Panc1 (cell line): Measurements from ENCODE around the gene NCKIPSD.

Experiments
- CTCF ChIP-seq: fragments of 450-650 bp; IDR thresholded peaks from 2 replicates; pipeline ENCODE4 v1.5.1; 2017; ENCODE audit warnings: mild to moderate bottlenecking
- POLR2AphosphoS5 ChIP-seq: IDR thresholded peaks from 2 replicates; pipeline ENCODE4 v1.6.1; 2012; ENCODE audit warnings: mild to moderate bottlenecking, low read depth, low read length, moderate library complexity
- REST ChIP-seq, 2 experiments: IDR thresholded peaks; 2 replicates each; pipeline ENCODE4 v1.6.1; 2011 to 2012; ENCODE audit warnings: low read depth in 2 of 2, control low read depth in 1 of 2, low read length in 1 of 2, mild to moderate bottlenecking in 1 of 2, moderate library complexity in 1 of 2; ENCODE audit not compliant: insufficient read depth in 1 of 2

- TF ChIP-seq POLR2AphosphoS5 (no peak), CTCF (no peak), REST (IDR thresholded peaks at IDR 0.05; ENCODE audit: insufficient read depth in 1 of 2, low read depth in 2 of 2, low read length in 1 of 2) (no peak)
Observed at GRCh38 chr3:48723725-48724124, 38.0 kb upstream of the NCKIPSD start.
